Memory B cell (primary cell): ENCODE measurements around the gene CCNC.

Experiments
- ATAC-seq: fragments of 150-1000 bp; cut with Tn5 transposase; 2 replicates; pipeline ENCODE4 v1.10.0; 2021; ENCODE audit warnings: low read depth, mild to moderate bottlenecking, moderate library complexity
- DNase-seq, 2 donors: peaks; one replicate each; pipeline ENCODE4 v3.0.0; 2022; ENCODE audit warnings: low spot score in 2 of 2
- H3K27ac Mint-ChIP-seq: one replicate; pipeline ENCODE4 v1.8.0; 2022; ENCODE audit warnings: mild to moderate bottlenecking, moderate library complexity, mixed read lengths
- H3K27me3 Mint-ChIP-seq: one replicate; pipeline ENCODE4 v1.8.0; 2022; ENCODE audit warnings: mixed read lengths
- H3K36me3 Mint-ChIP-seq: one replicate; pipeline ENCODE4 v1.8.0; 2022; ENCODE audit warnings: mild to moderate bottlenecking, mixed read lengths
- H3K4me1 Mint-ChIP-seq: one replicate; pipeline ENCODE4 v1.8.0; 2022; ENCODE audit warnings: mixed read lengths
- H3K4me3 Mint-ChIP-seq: one replicate; pipeline ENCODE4 v1.8.0; 2022; ENCODE audit warnings: mild to moderate bottlenecking, moderate library complexity, mixed read lengths
- H3K9me3 Mint-ChIP-seq: one replicate; pipeline ENCODE4 v1.8.0; 2022; ENCODE audit warnings: mixed read lengths

The CCNC gene, protein sequence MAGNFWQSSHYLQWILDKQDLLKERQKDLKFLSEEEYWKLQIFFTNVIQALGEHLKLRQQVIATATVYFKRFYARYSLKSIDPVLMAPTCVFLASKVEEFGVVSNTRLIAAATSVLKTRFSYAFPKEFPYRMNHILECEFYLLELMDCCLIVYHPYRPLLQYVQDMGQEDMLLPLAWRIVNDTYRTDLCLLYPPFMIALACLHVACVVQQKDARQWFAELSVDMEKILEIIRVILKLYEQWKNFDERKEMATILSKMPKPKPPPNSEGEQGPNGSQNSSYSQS

GRCh38 chr6:99568103-99568933, at the start of gene CCNC:
CCNC (minus strand) TSS chr6:99568660; CDS start chr6:99568527, 133 bp downstream.
- H3K27me3 Mint-ChIP-seq: no peaks in the 10 kb centered on the region
- ATAC-seq (peak; percentile 95), DNase-seq (peak; percentile 86 to 92)
- H3K4me3 Mint-ChIP-seq: peak within 1 kb of the TSS; percentile 91
- H3K9me3 Mint-ChIP-seq: no peaks in the 10 kb centered on the region
- peak within 1 kb of the TSS; percentile 93 for H3K27ac Mint-ChIP-seq
- H3K36me3 Mint-ChIP-seq: no peaks in the 10 kb centered on the region
- peaks cover 16% of the 10 kb centered on the region for H3K4me1 Mint-ChIP-seq

DNA sequence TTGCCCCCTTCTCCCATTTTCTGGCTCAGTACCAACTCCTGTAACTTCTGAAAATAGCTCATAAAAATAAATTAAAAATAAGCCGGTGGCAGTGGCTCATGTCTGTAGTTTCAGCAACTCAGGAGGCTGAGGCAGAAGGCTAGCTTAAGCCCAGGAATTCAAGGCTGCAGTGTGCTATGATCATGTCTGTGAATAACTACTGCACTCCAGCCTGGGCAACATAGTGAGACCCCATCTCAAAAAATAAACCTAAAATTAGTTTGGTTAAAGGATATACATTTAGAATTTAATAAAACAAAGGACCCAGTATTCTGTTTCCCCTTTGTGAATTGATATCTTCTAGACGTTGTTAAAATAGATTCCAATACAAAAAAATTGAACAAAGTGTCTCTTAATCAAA, 48.7 kb upstream of the CCNC start:
- DNase-seq (no peak), ATAC-seq (no peak)
- Mint-ChIP-seq H3K9me3 (no peaks in the 10 kb centered on the region), H3K27me3 (peaks cover 26% of the 10 kb centered on the region), H3K27ac (no peak overlapping the region), H3K4me1 (no peaks in the 10 kb centered on the region), H3K4me3 (no peak overlapping the region), H3K36me3 (no peaks in the 10 kb centered on the region)

DNA sequence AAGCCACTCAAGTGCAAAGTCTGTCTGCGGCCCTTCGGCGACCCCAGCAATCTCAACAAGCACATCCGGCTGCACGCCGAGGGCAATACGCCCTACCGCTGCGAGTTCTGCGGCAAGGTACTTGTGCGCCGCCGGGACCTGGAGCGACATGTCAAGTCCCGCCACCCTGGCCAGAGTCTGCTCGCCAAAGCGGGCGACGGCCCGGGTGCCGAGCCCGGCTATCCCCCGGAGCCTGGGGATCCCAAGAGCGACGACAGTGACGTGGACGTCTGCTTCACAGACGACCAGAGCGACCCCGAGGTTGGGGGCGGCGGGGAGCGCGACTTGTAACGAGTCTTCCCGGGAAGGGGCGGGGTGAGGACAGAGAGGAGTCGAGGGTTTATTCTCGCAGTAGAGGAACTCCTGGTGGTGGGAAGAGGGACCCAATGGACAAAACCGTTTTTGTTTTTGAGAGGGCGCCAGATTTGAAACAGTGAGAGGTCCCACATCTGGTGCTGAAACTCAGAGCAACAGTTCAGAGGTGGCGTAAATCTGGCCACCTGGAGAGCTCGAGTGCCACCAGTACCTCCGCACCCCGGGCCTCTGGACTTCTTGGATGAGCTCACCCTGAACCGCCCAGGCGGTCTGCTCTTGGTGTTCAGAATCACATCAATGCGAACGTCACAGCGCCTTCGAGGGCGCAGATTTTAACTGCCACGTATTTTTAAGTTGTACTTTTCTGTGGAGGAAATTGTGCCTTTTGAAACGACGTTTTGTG, 46.1 kb upstream of the CCNC start:
- Mint-ChIP-seq H3K4me1 (no peaks in the 10 kb centered on the region), H3K27ac (no peak overlapping the region), H3K36me3 (no peaks in the 10 kb centered on the region), H3K4me3 (peak overlapping the region; percentile 71), H3K9me3 (no peaks in the 10 kb centered on the region), H3K27me3 (peaks cover 17% of the 10 kb centered on the region)
- ATAC-seq (peak; percentile 31), DNase-seq (peak in 1 of 2 donors; percentile 29)

- Mint-ChIP-seq H3K4me1 (no peaks in the 10 kb centered on the region), H3K4me3 (peak overlapping the region; percentile 71), H3K36me3 (peaks cover 2% of the 10 kb centered on the region), H3K9me3 (no peaks in the 10 kb centered on the region), H3K27me3 (peaks cover 21% of the 10 kb centered on the region), H3K27ac (no peak overlapping the region)
- DNase-seq (peak in 1 of 2 donors; percentile 49), ATAC-seq (peak; percentile 51)
Measured at GRCh38 chr6:99613705-99614429, 45.4 kb upstream of the CCNC start.

DNA sequence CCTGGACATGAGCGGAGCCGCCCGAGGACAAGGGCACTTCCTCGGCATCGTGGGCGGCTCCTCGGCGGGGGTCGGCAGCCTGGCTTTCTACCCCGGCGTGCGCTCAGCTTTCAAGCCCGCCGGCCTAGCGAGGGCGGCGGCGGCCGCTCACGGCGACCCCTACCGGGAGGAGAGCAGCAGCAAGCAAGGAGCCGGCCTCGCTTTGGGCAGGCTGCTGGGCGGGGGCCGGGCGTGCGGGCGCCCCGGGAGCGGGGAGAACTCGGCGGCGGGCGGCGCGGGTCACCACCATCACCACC, 44.9 kb upstream of the CCNC start:
- no peaks in the 10 kb centered on the region for H3K9me3 Mint-ChIP-seq
- peaks cover 22% of the 10 kb centered on the region for H3K27me3 Mint-ChIP-seq
- no peak overlapping the region for H3K27ac Mint-ChIP-seq
- ATAC-seq: peak; percentile 59
- H3K4me1 Mint-ChIP-seq: no peaks in the 10 kb centered on the region
- peaks cover 2% of the 10 kb centered on the region for H3K36me3 Mint-ChIP-seq
- DNase-seq: peak in 1 of 2 donors; percentile 36
- peak overlapping the region; percentile 71 for H3K4me3 Mint-ChIP-seq

DNA sequence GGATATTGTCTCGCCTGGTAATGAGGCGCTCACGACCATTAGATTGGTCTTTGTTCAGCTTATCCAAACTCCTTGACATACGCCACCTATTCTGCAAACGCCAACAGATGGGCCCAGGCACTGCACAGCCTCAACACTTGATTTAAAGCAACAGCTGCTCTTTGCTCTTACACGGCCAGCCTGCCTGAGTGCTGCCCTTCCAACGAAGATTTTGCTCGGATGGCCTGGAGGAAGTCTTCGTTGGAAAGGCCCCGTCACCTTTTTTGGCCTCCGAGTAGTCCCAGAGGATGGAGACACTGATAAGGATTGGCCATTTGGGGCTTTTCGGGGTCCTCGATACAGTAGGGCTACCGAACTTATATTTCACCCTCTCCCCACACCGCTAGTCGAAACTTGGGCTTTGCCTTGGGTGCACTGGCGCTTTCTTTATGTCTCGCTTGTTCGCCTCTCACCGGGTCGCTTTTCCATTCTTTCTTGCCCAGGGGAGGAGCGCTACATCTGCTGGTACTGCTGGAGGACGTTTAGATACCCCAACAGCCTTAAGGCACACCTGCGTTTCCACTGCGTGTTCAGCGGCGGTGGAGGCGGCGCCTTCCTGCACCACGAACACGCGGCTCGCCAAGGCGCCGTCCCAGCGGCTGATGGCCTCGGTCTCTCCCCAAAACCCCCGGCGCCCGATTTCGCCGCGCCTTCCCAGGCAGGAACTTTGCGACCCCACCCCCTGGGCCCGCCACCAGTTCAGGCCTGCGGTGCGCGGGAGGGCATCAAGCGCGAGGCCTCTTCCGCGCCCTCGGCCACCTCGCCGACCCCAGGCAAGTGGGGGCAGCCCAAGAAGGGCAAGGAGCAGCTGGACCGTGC, 44.3 kb upstream of the CCNC start:
- Mint-ChIP-seq H3K27me3 (peaks cover 22% of the 10 kb centered on the region), H3K27ac (no peak overlapping the region), H3K36me3 (peaks cover 2% of the 10 kb centered on the region), H3K9me3 (no peaks in the 10 kb centered on the region), H3K4me3 (peak overlapping the region; percentile 27), H3K4me1 (no peaks in the 10 kb centered on the region)
- ATAC-seq (no peak), DNase-seq (peak in 1 of 2 donors; percentile 13)

- ATAC-seq: no peak
- Mint-ChIP-seq H3K4me3 (no peak overlapping the region), H3K9me3 (no peaks in the 10 kb centered on the region), H3K4me1 (no peaks in the 10 kb centered on the region), H3K27me3 (peaks cover 25% of the 10 kb centered on the region), H3K36me3 (peaks cover 2% of the 10 kb centered on the region), H3K27ac (no peak overlapping the region)
- no peak for DNase-seq
Measured at GRCh38 chr6:99611148-99611547, 42.7 kb upstream of the CCNC start.

GRCh38 chr6:99609905-99610489, 41.5 kb upstream of the CCNC start:
- Mint-ChIP-seq H3K9me3 (no peaks in the 10 kb centered on the region), H3K4me1 (peaks cover 2% of the 10 kb centered on the region), H3K4me3 (no peak overlapping the region), H3K27ac (no peak overlapping the region), H3K36me3 (peaks cover 2% of the 10 kb centered on the region), H3K27me3 (peaks cover 24% of the 10 kb centered on the region)
- DNase-seq (no peak), ATAC-seq (no peak)

- H3K4me1 Mint-ChIP-seq: peaks cover 4% of the 10 kb centered on the region
- ATAC-seq (no peak), DNase-seq (no peak)
- H3K4me3 Mint-ChIP-seq: no peak overlapping the region
- no peak overlapping the region for H3K27ac Mint-ChIP-seq
- no peaks in the 10 kb centered on the region for H3K9me3 Mint-ChIP-seq
- H3K27me3 Mint-ChIP-seq: peaks cover 23% of the 10 kb centered on the region
- H3K36me3 Mint-ChIP-seq: peaks cover 2% of the 10 kb centered on the region
Measured at GRCh38 chr6:99608886-99609482, 40.5 kb upstream of the CCNC start.

- H3K36me3 Mint-ChIP-seq: peaks cover 2% of the 10 kb centered on the region
- H3K4me3 Mint-ChIP-seq: no peak overlapping the region
- DNase-seq (no peak), ATAC-seq (no peak)
- H3K27me3 Mint-ChIP-seq: peaks cover 23% of the 10 kb centered on the region
- H3K9me3 Mint-ChIP-seq: no peaks in the 10 kb centered on the region
- peaks cover 4% of the 10 kb centered on the region for H3K4me1 Mint-ChIP-seq
- peak overlapping the region; percentile 55 for H3K27ac Mint-ChIP-seq
Measured at GRCh38 chr6:99608059-99608885, 39.8 kb upstream of the CCNC start.

GRCh38 chr6:99607416-99608036, 39.1 kb upstream of the CCNC start:
- peaks cover 5% of the 10 kb centered on the region for H3K4me1 Mint-ChIP-seq
- ATAC-seq (no peak), DNase-seq (no peak)
- H3K27ac Mint-ChIP-seq: peak overlapping the region; percentile 31
- H3K4me3 Mint-ChIP-seq: no peak overlapping the region
- H3K36me3 Mint-ChIP-seq: peaks cover 2% of the 10 kb centered on the region
- H3K27me3 Mint-ChIP-seq: peaks cover 24% of the 10 kb centered on the region
- H3K9me3 Mint-ChIP-seq: no peaks in the 10 kb centered on the region
